ENCODE measurements around the gene PRKAG1.

PRKAG1 gene

DNA sequence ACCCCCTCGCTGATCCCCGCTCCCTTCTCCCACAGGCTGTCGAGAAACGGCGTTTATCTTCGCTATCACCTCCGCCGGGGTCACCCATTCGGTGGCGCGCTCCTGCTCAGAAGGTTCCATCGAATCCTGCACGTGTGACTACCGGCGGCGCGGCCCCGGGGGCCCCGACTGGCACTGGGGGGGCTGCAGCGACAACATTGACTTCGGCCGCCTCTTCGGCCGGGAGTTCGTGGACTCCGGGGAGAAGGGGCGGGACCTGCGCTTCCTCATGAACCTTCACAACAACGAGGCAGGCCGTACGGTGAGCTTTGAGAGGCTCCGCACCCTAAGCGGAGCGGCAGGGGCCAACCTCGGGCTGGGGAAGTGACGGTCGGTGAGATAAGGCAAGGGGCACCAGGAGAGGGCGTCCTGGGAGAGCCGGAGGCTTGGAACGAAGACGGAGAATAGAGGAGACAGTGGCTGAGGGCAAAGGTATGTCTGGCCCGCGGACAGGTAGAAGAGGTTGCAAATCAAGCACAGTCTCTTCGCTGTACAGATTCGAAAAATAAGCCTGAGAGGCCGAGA is 38.1 kb downstream of the PRKAG1 start:
- no peak for DNase-seq

DNA sequence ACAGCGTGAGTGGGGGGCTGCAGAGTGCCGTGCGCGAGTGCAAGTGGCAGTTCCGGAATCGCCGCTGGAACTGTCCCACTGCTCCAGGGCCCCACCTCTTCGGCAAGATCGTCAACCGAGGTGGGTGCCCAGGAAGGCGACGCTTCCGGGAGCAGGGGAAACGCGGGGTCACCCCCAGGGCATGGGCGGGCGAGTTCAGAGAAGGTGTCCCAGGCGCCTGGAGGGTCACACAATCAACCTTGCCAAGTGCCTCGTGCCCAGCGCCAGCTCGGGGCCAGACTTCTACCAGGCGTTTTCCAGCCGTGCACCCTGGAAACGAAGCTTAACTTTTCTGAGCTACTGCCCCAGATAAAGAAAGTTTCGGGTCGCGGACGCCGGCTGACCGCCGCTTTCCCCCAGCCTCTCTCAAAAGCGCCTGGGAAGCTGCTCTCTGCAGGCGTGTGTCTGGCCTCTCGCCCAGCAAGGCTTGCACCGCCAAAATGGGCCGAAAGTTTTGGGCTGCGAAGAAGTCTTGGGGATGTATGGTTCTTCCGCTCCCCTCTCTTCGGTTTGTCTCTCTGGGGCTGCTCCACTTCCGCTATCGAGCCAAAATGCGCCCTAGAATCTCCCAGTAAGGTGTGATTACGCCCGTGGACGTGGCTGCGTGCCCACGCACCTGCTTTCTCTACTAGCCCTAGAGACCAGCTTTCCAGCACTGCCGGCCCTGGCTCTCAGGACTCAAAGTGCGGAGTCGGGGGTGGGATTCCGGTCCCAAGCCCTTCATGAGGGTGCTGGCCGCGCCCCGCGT is 38.8 kb downstream of the PRKAG1 start:
- no peak for DNase-seq

DNA sequence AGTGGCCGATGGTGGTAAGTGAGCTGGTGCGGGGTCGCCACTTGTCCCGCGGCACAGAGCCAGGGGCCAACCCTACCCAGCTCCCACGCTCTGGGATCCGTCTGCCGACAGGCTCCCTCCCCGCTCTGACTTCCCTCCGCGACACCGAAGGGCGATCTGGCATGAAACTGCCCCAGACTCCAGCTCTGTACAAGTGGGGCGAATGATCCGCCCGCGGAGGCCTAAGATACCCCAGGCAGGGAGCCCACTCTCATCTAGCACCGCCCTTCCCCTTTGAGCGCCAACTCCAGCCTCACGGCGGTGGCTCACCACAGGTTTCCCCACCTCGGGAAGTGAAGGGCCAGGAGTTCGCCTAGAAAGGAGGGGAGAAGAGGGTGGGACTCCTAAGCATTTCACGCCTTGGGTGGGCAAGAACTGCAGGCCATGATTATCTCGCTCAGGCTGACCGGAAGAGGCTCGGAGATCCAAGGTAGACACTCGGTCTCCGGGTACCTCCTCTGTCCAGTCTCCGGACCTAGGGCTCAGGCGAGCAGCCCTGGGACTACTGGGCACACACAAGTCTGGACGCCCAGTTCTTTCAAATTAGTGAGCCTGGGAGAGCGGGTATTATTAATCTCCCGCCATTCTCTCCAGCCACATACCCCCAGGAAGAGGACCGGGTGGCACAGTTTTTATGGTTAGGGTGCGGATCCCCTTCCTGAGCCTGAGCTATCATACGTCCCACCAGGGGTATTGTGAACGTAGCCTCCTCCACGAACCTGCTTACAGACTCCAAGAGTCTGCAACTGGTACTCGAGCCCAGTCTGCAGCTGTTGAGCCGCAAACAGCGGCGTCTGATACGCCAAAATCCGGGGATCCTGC is 39.6 kb downstream of the PRKAG1 start:
- DNase-seq: no peak

DNA sequence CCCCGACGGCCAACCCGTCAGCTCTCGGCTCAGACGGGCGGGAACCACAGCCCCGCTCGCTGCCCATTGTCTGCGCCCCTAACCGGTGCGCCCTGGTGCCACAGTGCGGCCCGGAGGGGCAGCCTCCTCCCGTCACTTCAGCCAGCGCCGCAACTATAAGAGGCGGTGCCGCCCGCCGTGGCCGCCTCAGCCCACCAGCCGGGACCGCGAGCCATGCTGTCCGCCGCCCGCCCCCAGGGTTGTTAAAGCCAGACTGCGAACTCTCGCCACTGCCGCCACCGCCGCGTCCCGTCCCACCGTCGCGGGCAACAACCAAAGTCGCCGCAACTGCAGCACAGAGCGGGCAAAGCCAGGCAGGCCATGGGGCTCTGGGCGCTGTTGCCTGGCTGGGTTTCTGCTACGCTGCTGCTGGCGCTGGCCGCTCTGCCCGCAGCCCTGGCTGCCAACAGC is 40.3 kb downstream of the PRKAG1 start, which contains the start of gene WNT1:
Gene WNT1, plus strand, starts transcription at position 32 of the 450 bp plus-strand sequence. Its CDS starts 329 bp downstream, at position 361.
- no peak for DNase-seq

DNA sequence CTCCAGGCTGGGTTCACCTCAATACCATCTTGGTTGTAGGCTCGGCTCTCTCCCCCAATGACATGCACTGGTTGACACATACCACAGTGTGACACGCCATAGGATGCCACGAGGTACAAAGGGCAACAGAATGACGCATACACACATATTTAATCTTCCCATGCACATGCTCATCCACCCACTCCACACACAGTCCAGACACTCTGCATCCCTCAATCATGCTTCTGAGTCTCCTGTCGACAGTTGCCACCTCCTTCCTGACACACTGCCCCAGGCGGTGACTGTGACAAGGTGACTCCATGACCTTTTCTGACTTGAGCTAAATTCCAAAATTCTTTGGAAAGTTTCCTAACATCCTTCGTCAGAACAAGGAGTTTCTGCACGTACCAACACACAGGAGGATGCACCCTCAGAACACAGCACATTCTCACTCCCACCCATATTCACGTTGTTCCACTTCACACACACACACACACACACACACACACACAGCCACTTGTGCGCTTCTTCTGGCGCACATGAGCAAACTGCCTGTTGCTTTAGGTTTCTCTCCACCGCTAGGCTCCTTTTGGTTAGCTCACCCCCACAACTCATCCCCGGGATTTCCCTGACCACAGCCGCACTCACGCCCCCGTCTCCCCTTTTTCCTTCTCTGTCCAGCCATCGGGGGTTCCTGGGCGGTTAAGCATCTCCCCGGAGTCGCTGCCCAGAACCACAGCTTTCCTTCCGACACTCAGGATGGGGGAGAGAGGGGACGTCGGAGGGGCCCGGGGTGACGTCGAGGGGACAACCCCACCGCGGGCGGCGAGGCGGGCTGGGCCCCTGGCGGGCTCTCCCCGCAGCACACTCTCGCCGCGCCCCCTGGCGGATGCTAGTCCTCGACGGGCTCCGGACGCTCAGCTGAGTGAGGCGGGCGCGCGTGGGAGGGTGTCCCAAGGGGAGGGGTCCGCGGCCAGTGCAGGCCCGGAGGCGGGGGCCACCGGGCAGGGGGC is 41.0 kb downstream of the PRKAG1 start:
- DNase-seq: peak; percentile 75

DNA sequence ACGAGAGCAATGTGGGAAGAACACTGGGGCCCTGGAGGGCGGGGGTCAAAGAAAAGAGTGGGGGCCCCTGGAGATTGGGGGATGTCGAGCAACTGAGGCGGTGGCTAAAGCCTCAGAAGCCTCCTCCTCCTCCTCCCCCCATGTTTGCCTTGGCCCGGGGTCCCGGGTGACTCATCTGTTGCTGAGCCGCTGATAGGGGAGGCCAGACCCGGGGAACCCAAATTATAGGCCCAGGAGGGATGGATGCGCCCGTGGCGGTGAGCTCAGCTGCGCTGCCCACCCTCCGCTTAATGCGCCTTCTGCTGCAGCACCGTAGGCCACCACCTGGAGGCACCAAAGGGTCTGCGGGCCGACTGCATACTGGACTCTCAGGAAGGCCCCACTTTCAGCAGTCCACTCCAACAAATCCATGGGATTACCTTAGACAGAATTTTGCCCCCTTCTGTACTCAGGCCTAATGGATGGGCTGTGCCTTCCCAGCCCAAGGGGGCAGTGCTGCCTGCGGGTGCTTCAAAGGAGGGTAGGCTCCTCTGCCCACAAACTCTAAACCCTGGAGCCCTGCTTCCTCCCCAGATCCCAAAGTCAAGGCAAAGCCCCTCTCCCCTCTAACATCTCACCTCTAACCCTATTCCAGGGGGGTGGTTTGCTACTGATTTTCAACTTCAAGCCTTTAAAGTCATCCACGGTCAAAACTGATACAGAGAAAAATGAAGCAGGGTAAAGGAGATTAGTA is 44.5 kb downstream of the PRKAG1 start:
- DNase-seq: no peak

DNA sequence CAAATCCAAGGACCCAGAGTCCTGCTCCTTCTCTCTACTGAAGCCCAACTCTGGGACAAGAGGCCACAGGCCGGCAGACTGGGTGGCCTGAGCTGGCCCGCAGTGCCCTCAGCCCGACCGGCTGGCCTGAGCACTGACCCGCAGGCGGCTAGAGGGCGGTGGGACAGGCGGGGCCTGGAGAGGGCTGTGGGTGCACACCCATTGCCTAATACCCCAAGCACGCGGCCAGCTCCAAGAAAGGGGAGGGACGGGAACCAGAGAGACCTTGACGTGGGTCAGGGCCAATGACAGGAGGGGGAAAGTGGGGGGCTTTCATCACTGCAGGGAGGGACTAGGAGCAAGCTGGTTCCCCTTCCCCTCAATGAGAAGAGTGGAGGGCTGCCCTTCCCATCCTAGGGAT is 45.0 kb downstream of the PRKAG1 start:
- no peak for DNase-seq

DNA sequence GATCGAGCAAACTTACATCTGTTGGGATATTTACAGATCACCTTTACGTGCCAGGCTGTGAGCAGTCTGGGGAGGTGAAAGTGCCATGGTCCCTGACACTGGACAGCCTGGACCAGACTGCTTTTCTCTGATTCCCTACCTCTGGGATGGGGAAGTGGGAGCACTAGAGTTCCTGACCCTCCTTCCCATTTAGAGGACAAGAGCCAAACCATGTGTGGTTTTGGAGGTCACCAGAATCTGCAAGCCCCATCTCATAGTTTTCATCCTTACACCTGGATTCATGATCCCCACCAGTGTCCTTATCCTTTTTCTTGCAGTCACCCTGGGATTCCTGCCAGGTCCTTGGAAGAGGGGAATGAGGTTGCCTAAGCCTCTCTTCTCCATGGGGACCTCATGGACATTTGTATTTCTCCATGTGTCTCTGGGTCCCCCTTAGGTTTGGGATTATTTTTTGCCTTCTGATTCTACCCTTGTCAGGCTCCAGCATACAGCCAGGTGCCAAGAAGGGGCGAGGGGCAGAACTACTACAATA is 45.6 kb downstream of the PRKAG1 start:
- no peak for DNase-seq

DNA sequence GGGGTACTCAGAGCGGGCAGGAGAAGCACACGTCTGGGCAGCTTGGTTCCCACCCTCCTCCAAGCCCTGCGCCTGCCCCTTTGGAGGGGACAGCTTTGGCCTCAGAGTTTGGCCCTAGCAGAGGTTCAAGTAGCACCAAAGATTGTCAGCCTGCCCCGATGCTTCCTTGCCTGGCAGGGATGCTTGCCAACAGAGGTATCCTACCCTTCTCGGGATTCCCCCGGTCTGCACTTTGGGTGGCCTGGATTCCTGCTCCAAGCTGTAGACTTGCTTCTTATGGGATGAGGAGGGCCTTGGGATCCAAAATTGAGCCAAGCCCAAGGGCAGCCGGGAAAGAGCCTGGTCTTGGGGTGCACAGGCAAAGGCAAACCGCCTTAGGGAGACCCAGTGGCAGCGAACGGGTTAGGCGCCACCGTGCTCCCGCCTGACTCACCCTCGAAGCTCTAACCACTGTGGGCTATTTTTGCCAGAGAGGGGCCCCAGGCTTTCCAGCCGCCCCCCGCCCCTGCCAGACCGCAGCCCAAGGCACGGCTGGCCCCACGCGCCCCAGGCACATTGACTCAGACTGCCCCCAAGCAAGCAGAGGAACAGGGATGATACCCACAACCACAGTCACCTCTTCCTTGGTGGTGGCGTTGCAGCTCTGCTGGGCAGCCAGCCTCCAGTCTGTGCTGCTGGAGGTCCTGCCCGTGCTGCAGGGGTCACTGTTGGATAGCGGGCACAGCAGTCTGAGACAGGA is 46.2 kb downstream of the PRKAG1 start:
- DNase-seq: no peak

DNA sequence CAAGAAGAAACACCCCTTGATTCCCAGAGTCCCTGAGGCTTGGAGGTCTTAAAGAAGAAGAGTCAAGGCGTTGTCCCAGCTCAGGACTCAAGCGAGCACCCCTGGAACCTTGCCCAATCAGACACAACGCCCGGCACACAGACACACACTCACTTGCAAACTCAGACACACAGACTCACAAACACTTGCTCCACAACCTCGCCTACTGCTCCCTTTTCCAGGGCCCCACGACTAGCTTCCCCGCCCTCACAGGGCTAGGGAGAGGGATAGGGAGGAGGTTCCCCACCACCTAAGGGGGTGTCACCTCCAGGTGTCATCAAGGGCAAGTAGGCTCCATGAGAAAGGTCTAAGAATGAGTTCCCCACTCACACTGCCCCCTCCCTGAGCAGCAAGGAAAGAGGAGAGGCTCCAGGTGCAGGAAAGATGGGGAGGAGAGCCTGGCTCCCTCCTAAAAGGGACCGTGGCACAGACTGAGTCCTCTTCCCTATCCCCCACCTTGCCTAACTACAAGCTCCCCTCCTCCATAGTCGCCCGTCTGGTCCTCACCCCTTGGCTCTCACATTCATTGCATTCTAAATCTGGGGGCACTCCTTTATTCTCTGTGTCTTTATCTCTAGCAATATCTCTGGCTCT is 47.8 kb downstream of the PRKAG1 start:
- DNase-seq: no peak

DNA sequence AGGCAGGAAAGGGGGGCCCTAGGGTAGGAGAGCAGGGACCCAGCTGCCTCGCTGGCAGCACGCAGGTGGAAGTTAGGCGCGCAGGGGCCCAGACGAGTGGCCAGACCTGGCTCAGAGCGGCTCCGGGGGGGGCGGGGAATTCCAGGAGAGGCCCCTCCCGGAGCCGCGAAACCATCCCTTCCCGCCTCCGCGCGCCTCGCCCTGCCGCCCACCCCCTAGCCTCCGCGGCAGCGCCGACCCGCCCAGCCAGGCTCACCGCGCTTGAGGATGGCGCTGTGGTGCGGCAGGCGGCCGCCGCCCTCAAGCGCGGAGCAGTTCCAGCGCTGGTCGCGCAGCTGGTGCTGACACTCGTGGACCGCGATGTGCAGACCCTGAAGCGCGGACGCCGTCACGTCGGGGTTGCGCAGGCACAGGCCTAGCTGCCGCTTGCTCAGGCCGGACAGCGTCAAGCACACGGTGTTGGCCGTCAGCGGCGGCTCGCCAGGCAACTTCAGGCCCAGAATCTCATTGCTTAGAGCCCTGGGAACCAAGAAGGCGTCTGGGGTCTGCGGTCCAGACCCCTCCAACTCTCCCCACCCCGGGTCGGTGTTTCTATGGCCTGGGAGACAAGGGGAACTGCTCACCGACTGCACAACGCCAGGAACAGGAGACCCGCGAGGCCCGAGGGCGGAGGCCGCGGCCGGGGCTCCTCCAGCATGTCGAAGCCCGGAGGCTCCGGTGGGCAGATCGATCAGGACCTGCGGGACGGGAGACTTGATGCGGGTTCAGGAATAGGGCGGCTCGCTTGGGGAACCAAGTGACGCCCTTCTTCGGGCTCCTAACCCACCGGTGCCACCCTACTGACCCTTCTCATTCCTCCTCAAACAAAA is 48.5 kb downstream of the PRKAG1 start:
- no peak for DNase-seq

DNA sequence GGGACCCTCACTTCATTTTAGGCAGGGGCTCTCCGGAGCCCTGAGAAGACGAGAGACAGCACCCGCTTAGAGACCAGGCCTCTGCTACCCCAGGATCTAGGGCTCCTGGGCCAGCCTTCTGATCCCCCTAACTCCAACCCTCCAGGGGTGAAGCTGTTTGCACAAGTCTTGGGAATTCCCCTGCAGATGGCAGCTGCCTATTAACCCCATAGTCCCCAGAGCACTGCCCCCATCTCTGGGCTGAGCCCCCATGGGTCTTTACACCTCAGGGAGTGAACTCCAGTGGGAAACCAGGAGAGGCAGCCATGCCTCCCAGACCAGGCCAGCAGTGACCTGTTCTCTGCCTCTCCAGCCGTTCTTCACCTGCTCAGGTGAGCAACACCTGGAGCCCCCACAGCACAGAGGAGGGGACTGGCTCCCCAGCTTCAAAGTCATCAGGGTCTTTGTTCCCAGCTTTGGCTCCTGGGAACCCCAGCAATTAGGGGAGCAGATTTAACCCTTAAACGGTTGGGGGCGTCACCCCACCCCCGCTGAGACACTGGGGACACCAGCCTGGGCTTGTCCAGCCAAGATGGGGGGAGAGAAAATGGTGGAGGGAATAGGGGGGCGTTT is 49.3 kb downstream of the PRKAG1 start:
- no peak for DNase-seq

DNA sequence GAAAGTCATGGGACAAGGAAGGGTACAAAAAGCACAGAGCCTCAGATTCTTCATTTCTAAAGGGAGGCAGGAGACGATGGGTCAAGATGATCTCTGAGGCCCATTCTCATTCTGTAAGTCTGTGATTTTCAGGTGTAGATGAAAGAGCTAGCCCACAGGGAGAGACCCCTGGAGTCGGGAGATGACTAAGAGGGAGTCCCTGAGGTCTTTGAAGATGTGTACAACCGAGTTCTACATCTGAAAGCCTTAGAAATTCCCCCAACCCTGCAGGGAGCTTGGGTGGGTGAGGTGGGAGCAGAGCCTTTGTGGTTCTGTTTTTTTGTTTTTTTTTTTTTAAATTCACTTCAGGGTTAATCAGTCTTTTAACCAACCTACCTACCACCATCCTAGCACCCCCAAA is 50.1 kb downstream of the PRKAG1 start:
- no peak for DNase-seq

DNA sequence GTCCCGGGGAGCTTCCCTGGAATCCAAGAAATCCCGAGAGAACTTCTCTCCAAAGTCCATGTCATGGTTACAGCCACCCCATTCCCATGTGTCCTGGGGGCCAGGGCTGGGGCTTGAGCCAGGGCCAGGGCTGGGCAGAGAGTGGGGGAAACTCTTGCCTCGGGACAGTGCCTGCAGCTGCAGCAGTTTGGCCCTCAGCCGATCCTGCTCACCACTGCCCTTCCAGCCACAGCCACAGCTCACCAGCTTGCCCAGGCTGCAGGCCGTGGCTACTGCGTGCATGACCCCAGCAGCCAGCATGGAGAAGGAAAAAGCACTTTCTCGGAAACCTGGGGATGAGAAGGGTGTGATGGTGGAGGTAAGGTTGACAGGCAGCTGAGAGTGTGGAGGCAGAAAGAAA is 50.6 kb downstream of the PRKAG1 start:
- no peak for DNase-seq

DNA sequence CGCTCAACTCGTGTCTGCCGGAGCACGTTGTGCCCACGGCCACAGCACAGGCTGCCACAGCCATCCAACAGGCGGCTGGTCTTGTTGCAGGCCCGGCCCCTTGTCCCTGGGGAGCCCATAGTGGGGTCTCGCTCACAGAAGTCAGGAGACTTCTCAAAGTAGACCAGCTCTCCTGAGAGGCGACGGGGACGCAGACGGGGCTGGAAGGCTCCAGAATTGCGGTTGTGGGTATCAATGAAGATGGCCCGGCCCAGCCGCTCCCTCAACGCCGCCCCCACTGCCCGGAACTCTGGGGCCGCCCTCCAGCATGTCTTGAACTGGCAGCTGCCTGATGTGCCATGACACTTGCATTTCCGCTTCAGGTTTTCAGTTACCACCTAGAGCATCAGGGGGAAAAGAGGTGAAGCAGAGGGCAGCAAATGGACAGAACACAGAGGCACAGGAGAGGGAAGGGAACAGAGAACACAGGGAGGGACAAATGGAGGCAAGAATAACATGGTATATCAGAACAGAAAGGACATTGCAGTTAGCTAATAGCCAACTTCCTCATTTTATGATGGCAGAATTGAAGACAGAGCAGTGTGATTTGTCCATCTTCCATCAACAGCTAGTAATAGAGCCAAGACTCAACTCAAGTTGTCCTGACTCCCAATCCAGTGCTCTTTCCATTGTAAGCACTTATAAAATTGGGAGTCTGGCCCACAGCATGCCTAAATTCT is 52.2 kb downstream of the PRKAG1 start:
- DNase-seq: no peak

DNA sequence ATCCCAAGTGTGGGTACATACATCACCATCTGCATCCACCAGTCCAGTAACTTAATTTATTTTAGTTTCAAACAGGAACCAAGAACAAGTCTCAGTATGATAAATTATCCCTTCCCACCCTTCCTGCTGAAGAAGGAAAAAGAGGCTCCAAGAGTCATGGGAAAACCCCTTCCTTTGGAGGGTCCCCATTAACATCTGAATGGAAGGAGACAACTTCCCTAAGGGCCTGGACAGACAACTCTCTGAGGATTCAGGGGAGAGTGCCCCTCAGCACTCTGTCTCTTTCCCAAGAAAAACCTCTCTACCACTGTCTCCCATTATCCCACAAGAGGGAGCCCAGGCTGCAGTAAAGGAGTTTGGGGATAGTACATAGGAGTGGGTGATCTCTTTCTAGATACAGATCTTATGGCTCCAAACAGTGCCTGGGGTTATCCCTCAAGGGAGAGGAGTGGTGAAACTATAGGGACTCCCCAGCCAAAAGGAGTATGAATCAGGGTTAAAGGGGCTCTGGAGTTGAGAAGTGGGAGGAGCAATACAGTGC is 53.2 kb downstream of the PRKAG1 start:
- DNase-seq: no peak

DNA sequence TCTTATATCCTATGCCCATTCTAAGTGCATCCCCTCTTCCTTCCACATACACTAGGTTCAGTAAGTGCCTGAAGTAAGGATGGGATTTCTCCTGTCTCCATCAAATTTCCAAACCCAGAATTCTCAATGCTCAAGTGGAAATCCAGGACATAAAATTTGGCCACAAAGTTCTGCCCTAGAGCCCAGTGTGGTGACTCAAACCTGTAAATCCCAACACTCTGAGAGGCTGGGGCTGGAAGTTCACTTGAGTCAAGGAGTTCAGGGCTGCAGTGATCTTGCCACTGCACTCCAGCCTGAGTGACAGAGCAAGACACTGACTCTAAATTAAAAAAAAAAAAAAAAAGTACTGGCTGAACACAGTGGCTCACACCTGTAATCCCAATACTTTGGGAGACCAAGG is 56.8 kb downstream of the PRKAG1 start:
- no peak for DNase-seq

DNA sequence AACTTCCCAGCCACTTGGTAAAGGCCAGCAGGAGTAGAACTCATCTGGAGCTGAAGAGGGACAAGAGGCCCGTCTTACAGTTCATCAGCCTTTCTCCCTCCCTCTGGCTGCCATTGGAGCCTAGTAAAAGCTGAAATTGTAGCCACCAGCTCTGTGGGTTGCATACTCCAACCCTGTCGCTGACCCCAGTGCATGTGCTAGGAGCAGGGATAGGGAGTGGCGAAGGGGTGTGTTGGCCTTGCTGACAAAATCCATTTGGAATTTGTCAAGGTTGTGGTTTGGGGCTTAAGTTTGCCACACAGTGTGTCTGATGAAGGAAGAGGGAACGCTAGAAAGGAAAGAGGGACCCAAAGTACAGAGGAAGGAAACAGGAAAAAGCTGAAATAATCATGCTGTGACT is 57.2 kb downstream of the PRKAG1 start:
- no peak for DNase-seq
